ENCODE results near the gene NOSIP. TPM values are rescaled to one million over a fixed set of nuclear protein-coding genes. Genes with fewer than 3 reads are reported as not detected.
A peak's percentile ranks its signal among the peaks of the same experiment; 100 is the strongest.

Gene NOSIP
- total and polyA plus RNA-seq, 3 experiments from 2014 or later: 62.5 to 414 (median 64.3) TPM

DNA sequence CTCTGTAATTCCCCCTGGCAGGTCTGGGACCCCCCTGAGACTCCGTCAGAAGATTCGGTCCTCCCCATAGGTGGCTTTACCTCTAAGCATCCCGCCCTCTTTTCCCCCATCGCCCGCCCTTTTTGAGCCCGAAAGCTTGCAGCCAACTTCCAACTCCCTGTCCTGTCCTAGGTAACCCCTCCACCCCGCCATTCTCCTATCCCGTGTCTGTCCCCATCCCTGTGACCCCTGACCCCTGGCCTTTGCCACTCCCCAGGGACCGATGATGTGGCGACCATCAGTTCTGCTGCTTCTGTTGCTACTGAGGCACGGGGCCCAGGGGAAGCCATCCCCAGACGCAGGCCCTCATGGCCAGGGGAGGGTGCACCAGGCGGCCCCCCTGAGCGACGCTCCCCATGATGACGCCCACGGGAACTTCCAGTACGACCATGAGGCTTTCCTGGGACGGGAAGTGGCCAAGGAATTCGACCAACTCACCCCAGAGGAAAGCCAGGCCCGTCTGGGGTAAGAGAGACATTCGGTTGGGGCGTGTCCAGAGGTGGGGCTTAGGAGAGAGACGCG lies 52.1 kb downstream of the NOSIP start:
- Mint-ChIP-seq H3K4me1 (peaks cover 14 to 23% (median 19%) of the 10 kb centered on the region in 3 donors), H3K4me3 (peak overlapping the region; percentile 40 to 85 (median 80)), H3K9me3 (no peaks in the 10 kb centered on the region), H3K27ac (peak overlapping the region in 2 of 8 donors; percentile 64 to 67), H3K36me3 (no peaks in the 10 kb centered on the region), H3K27me3 (peaks cover 0 to 4% of the 10 kb centered on the region in 2 donors)
- CTCF ChIA-PET: interaction anchor here (1.0 to 2.5 kb wide), 6 partner anchors 19 to 33 kb away, joined by 3 to 8 read pairs (median 4); no protein-coding TSS in a partner anchor
- Histone ChIP-seq H3K27me3 (ENCODE audit: insufficient read depth, low read length, poor library complexity, severe bottlenecking) (no peaks in the 10 kb centered on the region), H3K4me3 (ENCODE audit: low read length) (peak overlapping the region; percentile 56), H3K4me1 (ENCODE audit: insufficient read depth, low read length) (peaks cover 14% of the 10 kb centered on the region), H3K36me3 (ENCODE audit: insufficient read depth, low read length) (no peaks in the 10 kb centered on the region), H3K27ac (ENCODE audit: low read depth, low read length) (no peak overlapping the region), H3K9me3 (ENCODE audit: low read length) (no peaks in the 10 kb centered on the region)
- POLR2A ChIA-PET: interaction anchor here (0.6 to 1.2 kb wide), 5 partner anchors 14 to 92 kb away, joined by 3 to 11 read pairs (median 3); partner anchors contain the start of gene RPS11
- DNase-seq: no peak

DNA sequence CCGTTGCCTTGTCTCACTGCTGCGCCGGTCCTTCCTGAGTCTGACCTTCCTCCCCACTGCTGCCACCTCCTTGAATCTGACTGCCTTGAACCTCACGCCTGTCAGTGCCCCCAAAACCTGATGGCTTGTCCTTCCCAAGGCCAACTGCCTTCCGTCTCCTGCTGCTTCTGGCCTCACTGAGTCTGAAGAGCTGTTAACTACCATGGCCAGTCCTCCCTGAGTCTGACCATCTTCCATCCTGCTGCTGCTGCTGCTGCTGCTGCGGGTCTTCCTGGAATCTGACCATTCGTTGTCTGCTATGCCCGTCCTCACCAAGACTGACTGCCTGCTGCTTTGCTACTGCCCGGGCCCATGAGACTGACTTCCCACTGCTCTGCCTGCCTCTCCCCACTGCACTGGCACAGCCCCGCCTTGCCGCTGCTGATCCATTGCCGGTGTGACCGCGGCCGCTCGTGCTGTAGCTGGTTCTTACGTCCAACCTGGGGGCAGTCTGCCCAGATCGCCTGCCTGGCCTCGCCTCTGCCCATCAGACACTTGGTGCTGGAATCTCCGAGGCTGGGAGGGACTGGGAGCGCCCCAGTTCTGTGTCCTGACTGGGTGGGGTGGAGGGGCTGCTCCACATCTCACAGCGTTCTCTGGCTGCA lies 55.4 kb downstream of the NOSIP start:
- peak overlapping the region in 1 of 8 donors; percentile 72 for H3K27ac Mint-ChIP-seq
- CTCF ChIA-PET: interaction anchor here (1.7 kb wide), 1 partner anchor 18 kb away, joined by 4 read pairs; no protein-coding TSS in a partner anchor

GRCh38 chr19:49520705-49521319 lies 59.5 kb downstream of the NOSIP start:
- ChIA-PET POLR2A (interaction anchor here (0.6 to 0.7 kb wide), 2 partner anchors 17 to 29 kb away, joined by 3 to 5 read pairs; no protein-coding TSS in a partner anchor), CTCF (interaction anchor here (1.1 to 2.1 kb wide), 4 partner anchors 11 to 49 kb away, joined by 3 to 5 read pairs (median 4); no protein-coding TSS in a partner anchor)
- DNase-seq: no peak
- Histone ChIP-seq H3K4me3 (ENCODE audit: low read length) (no peak overlapping the region), H3K27ac (ENCODE audit: low read depth, low read length) (no peak overlapping the region), H3K4me1 (ENCODE audit: insufficient read depth, low read length) (peaks cover 1% of the 10 kb centered on the region), H3K36me3 (ENCODE audit: insufficient read depth, low read length) (no peaks in the 10 kb centered on the region), H3K9me3 (ENCODE audit: low read length) (no peaks in the 10 kb centered on the region), H3K27me3 (ENCODE audit: insufficient read depth, low read length, poor library complexity, severe bottlenecking) (no peaks in the 10 kb centered on the region)
- Mint-ChIP-seq H3K27me3 (peaks cover 0 to 2% of the 10 kb centered on the region in 2 donors), H3K9me3 (no peaks in the 10 kb centered on the region), H3K36me3 (peaks cover 0 to 11% (median 2%) of the 10 kb centered on the region in 3 donors), H3K4me3 (peak overlapping the region in 1 of 7 donors; percentile 44), H3K4me1 (peaks cover 4 to 8% (median 5%) of the 10 kb centered on the region in 3 donors), H3K27ac (no peak overlapping the region)

More for the DNA sequence above, 55.4 kb downstream of the NOSIP start:
- H3K9me3 ChIP-seq (ENCODE audit: low read length): no peaks in the 10 kb centered on the region
- H3K27me3 Mint-ChIP-seq: no peaks in the 10 kb centered on the region
- no peak for DNase-seq
- H3K9me3 Mint-ChIP-seq: no peaks in the 10 kb centered on the region
- no peaks in the 10 kb centered on the region for H3K27me3 ChIP-seq (ENCODE audit: insufficient read depth, low read length, poor library complexity, severe bottlenecking)
- peak overlapping the region in 2 of 7 donors; percentile 5 to 59 for H3K4me3 Mint-ChIP-seq
- no peak overlapping the region for H3K27ac ChIP-seq (ENCODE audit: low read depth, low read length)
- peaks cover 10 to 18% (median 14%) of the 10 kb centered on the region in 3 donors for H3K4me1 Mint-ChIP-seq
- POLR2A ChIA-PET: no interaction called here
- peaks cover 0 to 5% (median 0%) of the 10 kb centered on the region in 3 donors for H3K36me3 Mint-ChIP-seq
- peaks cover 9% of the 10 kb centered on the region for H3K4me1 ChIP-seq (ENCODE audit: insufficient read depth, low read length)
- no peak overlapping the region for H3K4me3 ChIP-seq (ENCODE audit: low read length)
- no peaks in the 10 kb centered on the region for H3K36me3 ChIP-seq (ENCODE audit: insufficient read depth, low read length)

GRCh38 chr19:49518033-49518432 lies 62.3 kb downstream of the NOSIP start:
- peaks cover 0 to 13% (median 5%) of the 10 kb centered on the region in 3 donors for H3K36me3 Mint-ChIP-seq

DNA sequence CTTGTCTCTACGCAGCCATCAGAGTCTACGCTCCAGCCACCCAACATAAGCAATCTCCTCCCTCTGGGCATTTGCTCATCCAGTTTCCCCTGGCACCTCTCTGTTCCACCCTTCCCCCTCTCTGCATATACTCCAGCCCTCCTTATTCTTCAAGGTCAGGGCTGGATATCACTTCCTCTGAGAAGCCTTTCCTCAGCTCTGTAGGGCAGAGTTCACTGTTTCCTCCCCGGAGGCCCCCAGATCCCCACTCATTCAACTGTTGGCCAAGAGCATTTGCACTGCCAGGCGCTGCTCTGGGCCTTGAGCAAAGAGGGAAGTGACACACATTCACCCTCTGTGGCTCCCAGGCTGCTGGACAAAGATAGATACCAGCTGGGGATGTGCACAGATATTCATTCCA lies 64.6 kb downstream of the NOSIP start:
- H3K36me3 ChIP-seq (ENCODE audit: insufficient read depth, low read length): no peaks in the 10 kb centered on the region
- Mint-ChIP-seq H3K27ac (no peak overlapping the region), H3K4me3 (peak overlapping the region in 6 of 7 donors; percentile 2 to 76 (median 36)), H3K36me3 (peaks cover 0 to 12% (median 6%) of the 10 kb centered on the region in 3 donors), H3K27me3 (peaks cover 0 to 2% of the 10 kb centered on the region in 2 donors), H3K4me1 (peaks cover 18 to 41% (median 26%) of the 10 kb centered on the region in 3 donors), H3K9me3 (no peaks in the 10 kb centered on the region)
- no peaks in the 10 kb centered on the region for H3K27me3 ChIP-seq (ENCODE audit: insufficient read depth, low read length, poor library complexity, severe bottlenecking)
- ChIA-PET POLR2A (no interaction called here), CTCF (interaction anchor here (1.0 to 1.3 kb wide), 2 partner anchors 9 to 19 kb away, joined by 3 to 5 read pairs; no protein-coding TSS in a partner anchor)
- H3K4me3 ChIP-seq (ENCODE audit: low read length): no peak overlapping the region
- H3K4me1 ChIP-seq (ENCODE audit: insufficient read depth, low read length): peaks cover 35% of the 10 kb centered on the region
- H3K27ac ChIP-seq (ENCODE audit: low read depth, low read length): no peak overlapping the region
- DNase-seq: no peak
- H3K9me3 ChIP-seq (ENCODE audit: low read length): no peaks in the 10 kb centered on the region

More at GRCh38 chr19:49518033-49518432, 62.3 kb downstream of the NOSIP start:
- Histone ChIP-seq H3K27ac (ENCODE audit: low read depth, low read length) (no peak overlapping the region), H3K27me3 (ENCODE audit: insufficient read depth, low read length, poor library complexity, severe bottlenecking) (no peaks in the 10 kb centered on the region), H3K4me1 (ENCODE audit: insufficient read depth, low read length) (peaks cover 20% of the 10 kb centered on the region), H3K4me3 (ENCODE audit: low read length) (no peak overlapping the region), H3K36me3 (ENCODE audit: insufficient read depth, low read length) (no peaks in the 10 kb centered on the region), H3K9me3 (ENCODE audit: low read length) (no peaks in the 10 kb centered on the region)
- ChIA-PET CTCF (interaction anchor here (1.6 to 1.8 kb wide), 2 partner anchors 14 to 28 kb away, joined by 4 read pairs; no protein-coding TSS in a partner anchor), POLR2A (no interaction called here)
- DNase-seq: no peak
- H3K27ac Mint-ChIP-seq: no peak overlapping the region
- no peak overlapping the region for H3K4me3 Mint-ChIP-seq
- no peaks in the 10 kb centered on the region for H3K9me3 Mint-ChIP-seq
- peaks cover 8 to 25% (median 17%) of the 10 kb centered on the region in 3 donors for H3K4me1 Mint-ChIP-seq
- peaks cover 0 to 2% of the 10 kb centered on the region in 2 donors for H3K27me3 Mint-ChIP-seq

GRCh38 chr19:49514151-49514550 lies 66.2 kb downstream of the NOSIP start:
- POLR2A ChIA-PET: interaction anchor here (1.0 to 1.8 kb wide), 2 partner anchors 13 to 55 kb away, joined by 3 to 5 read pairs; partner anchors contain the start of gene RCN3

DNA sequence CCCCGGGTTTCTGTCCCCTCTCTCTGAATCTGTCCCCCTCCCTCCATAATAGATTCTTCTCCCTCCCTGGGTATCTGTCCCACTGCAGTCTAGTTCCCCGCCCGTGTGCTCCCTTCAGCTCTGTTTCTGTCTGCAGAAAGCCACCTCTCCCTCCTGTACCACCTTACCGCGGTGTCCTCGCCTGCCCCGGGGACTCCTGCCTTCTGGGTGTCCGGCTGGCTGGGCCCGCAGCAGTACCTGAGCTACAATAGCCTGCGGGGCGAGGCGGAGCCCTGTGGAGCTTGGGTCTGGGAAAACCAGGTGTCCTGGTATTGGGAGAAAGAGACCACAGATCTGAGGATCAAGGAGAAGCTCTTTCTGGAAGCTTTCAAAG lies 66.6 kb downstream of the NOSIP start:
- peaks cover 18 to 41% (median 21%) of the 10 kb centered on the region in 3 donors for H3K4me1 Mint-ChIP-seq
- ChIA-PET POLR2A (interaction anchor here (1.0 to 1.8 kb wide), 2 partner anchors 14 to 55 kb away, joined by 3 to 5 read pairs; partner anchors contain the start of gene RCN3), CTCF (interaction anchor here (0.9 to 2.8 kb wide), 6 partner anchors 11 to 159 kb away, joined by 3 to 11 read pairs (median 5); no protein-coding TSS in a partner anchor)
- H3K27me3 Mint-ChIP-seq: peaks cover 0 to 2% of the 10 kb centered on the region in 2 donors
- H3K36me3 ChIP-seq (ENCODE audit: insufficient read depth, low read length): no peaks in the 10 kb centered on the region
- no peak for DNase-seq
- peaks cover 0 to 6% (median 6%) of the 10 kb centered on the region in 3 donors for H3K36me3 Mint-ChIP-seq
- H3K9me3 Mint-ChIP-seq: no peaks in the 10 kb centered on the region
- H3K4me1 ChIP-seq (ENCODE audit: insufficient read depth, low read length): peaks cover 35% of the 10 kb centered on the region
- H3K27ac Mint-ChIP-seq: peak overlapping the region in 6 of 8 donors; percentile 67 to 98 (median 87)
- peak overlapping the region; percentile 80 to 93 (median 84) for H3K4me3 Mint-ChIP-seq
- H3K27me3 ChIP-seq (ENCODE audit: insufficient read depth, low read length, poor library complexity, severe bottlenecking): no peaks in the 10 kb centered on the region
- no peak overlapping the region for H3K27ac ChIP-seq (ENCODE audit: low read depth, low read length)
- H3K4me3 ChIP-seq (ENCODE audit: low read length): peak overlapping the region; percentile 51
- H3K9me3 ChIP-seq (ENCODE audit: low read length): no peaks in the 10 kb centered on the region

More at GRCh38 chr19:49514151-49514550, 66.2 kb downstream of the NOSIP start:
- H3K4me1 ChIP-seq (ENCODE audit: insufficient read depth, low read length): peaks cover 35% of the 10 kb centered on the region
- Mint-ChIP-seq H3K9me3 (no peaks in the 10 kb centered on the region), H3K4me1 (peaks cover 18 to 41% (median 22%) of the 10 kb centered on the region in 3 donors), H3K27ac (peak overlapping the region in 1 of 8 donors; percentile 67), H3K4me3 (peak overlapping the region in 6 of 7 donors; percentile 80 to 93 (median 87)), H3K36me3 (peaks cover 0 to 6% (median 6%) of the 10 kb centered on the region in 3 donors), H3K27me3 (peaks cover 0 to 2% of the 10 kb centered on the region in 2 donors)
- no peaks in the 10 kb centered on the region for H3K9me3 ChIP-seq (ENCODE audit: low read length)
- H3K36me3 ChIP-seq (ENCODE audit: insufficient read depth, low read length): no peaks in the 10 kb centered on the region
- H3K27ac ChIP-seq (ENCODE audit: low read depth, low read length): no peak overlapping the region
- CTCF ChIA-PET: interaction anchor here (0.9 to 2.8 kb wide), 6 partner anchors 11 to 159 kb away, joined by 3 to 11 read pairs (median 5); no protein-coding TSS in a partner anchor
- no peak for DNase-seq
- no peaks in the 10 kb centered on the region for H3K27me3 ChIP-seq (ENCODE audit: insufficient read depth, low read length, poor library complexity, severe bottlenecking)
- H3K4me3 ChIP-seq (ENCODE audit: low read length): peak overlapping the region; percentile 51

Data from CD8-positive, alpha-beta memory T cell (primary cell).